Measurements from ENCODE around the gene KIAA0319L. TPM values are rescaled to one million over a fixed set of nuclear protein-coding genes. Genes with fewer than 3 reads are reported as not detected.

Gene KIAA0319L
- total and polyA plus RNA-seq, 2 experiments from 2014 or later, result 16.6 to 28.3 TPM

DNA sequence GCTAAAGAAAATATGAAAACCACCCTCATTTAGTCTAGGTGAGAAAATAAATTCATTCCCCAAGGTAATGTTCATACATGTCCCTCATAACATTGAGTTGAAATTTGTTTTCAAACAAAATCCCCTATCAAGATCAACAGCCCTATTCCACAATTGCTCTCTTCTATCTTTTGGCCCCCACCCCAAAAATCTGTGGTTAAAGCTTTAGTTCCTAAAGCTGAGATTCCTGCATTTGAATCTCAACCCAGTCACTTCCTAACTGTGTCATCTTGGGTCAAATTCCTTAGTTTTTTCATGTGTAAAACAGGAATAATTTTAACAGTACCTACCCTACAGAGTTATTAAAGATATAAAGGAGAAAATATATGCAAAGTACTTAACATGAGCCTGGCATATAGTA lies 22.0 kb downstream of the KIAA0319L start:
- in situ Hi-C loops (cut with MboI), result no loop called here
- H3K4me3 ChIP-seq, result no peak overlapping the region
- no peaks in the 10 kb centered on the region for H3K27me3 ChIP-seq (replicated peaks; ENCODE audit: insufficient read depth)
- H3F3A ChIP-seq (ENCODE audit: insufficient read depth), result peaks cover 28% of the 10 kb centered on the region
- H3K4me2 ChIP-seq (ENCODE audit: unreplicated experiment), result no peak overlapping the region
- no peak for TF ChIP-seq EZH2 (IDR thresholded peaks at IDR 0.05; ENCODE audit: insufficient read depth, poor library complexity, severe bottlenecking)
- no peak for TF ChIP-seq EZH2phosphoT487 (IDR thresholded peaks at IDR 0.05; ENCODE audit: insufficient read depth, low read depth)
- peaks cover 3% of the 10 kb centered on the region; the same call in 1 of the 2 replicates for H4K20me1 ChIP-seq (ENCODE audit: insufficient read depth)
- H3K9ac ChIP-seq, result no peak overlapping the region
- no peaks in the 10 kb centered on the region for H3K9me2 ChIP-seq (ENCODE audit: insufficient read depth)
- no peak overlapping the region for H2AFZ ChIP-seq
- peaks cover 29% of the 10 kb centered on the region; the same call in 1 of the 2 replicates for H3K79me2 ChIP-seq (ENCODE audit: insufficient read depth)
- peaks cover 47% of the 10 kb centered on the region for H3K4me1 ChIP-seq (ENCODE audit: insufficient read depth)
- DNase-seq, result no peak
- peaks cover 4% of the 10 kb centered on the region; the same call in 1 of the 2 replicates for H3K36me3 ChIP-seq (ENCODE audit: low read depth)
- H3K9me3 ChIP-seq (ENCODE audit: low read depth), result no peaks in the 10 kb centered on the region
- H3K27ac ChIP-seq, result no peak overlapping the region

DNA sequence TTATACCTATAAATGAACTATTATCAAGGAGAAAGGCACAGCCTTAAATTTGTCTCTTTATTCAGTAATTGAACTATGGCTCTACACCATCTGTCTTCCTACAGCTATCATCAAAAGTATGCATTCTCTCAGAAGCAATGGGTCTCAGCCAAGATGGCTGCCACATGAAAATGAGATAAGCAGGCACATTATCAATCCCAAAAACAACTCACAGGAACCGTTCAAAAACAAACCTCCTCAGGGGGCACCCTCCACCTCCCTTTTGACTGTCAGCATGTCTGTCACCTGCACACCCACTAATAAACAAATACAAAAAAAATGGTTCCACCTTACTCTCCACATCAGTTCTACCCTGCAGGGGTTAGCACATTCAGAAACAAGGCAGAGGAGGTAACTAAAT lies 23.6 kb downstream of the KIAA0319L start:
- in situ Hi-C loops (cut with MboI), result no loop called here
- no peaks in the 10 kb centered on the region for H3K9me3 ChIP-seq (ENCODE audit: low read depth)

DNA sequence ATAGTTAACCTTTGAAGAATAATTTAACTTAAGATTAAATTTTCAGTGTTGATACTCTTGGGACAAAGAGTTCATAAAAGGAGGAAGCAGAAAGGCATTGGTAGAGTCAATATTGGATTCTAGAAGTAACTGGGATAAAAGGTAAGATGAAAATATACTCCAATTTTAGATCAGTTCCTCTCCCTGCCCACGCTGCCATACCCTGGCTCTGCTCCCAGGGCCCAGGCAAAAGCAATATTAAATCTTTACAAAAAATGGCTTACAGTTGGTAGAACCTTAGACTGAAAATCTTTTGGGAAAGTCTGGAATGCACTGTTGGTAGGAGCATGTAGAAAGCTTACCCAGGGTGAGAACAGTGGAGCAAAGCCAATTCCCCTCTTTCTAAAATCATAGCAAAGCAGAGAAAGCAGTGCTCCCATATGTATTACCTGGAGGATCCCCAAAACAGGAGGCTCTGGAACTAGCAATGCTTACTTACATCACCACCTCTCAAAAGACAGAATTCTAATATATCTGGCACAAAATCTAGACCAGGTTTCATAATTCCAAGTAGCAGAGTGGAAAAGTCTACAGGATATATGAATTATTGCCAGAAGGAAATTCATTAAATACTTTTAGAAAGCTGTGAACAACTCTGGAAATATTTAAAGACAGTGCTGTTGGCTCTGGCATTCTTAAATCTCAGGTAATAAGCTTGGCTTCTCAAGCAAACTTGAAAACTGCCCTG lies 24.5 kb downstream of the KIAA0319L start:
- peak; percentile 35 for DNase-seq
- no peaks in the 10 kb centered on the region for H3K9me2 ChIP-seq (ENCODE audit: insufficient read depth)
- H2AFZ ChIP-seq, result no peak overlapping the region
- H3K4me2 ChIP-seq (ENCODE audit: unreplicated experiment), result peak overlapping the region; percentile 47
- H3K4me1 ChIP-seq (ENCODE audit: insufficient read depth), result peaks cover 21% of the 10 kb centered on the region
- H3K9me3 ChIP-seq (ENCODE audit: low read depth), result no peaks in the 10 kb centered on the region
- peaks cover 29% of the 10 kb centered on the region; the same call in 1 of the 2 replicates for H3K79me2 ChIP-seq (ENCODE audit: insufficient read depth)
- H3F3A ChIP-seq (ENCODE audit: insufficient read depth), result peaks cover 10% of the 10 kb centered on the region
- no peaks in the 10 kb centered on the region for H4K20me1 ChIP-seq (ENCODE audit: insufficient read depth)
- peak overlapping the region; percentile 3; the same call in 1 of the 2 replicates for H3K27ac ChIP-seq
- peaks cover 6% of the 10 kb centered on the region; the same call in 1 of the 2 replicates for H3K36me3 ChIP-seq (ENCODE audit: low read depth)
- in situ Hi-C loops (cut with MboI), result no loop called here
- H3K27me3 ChIP-seq (replicated peaks; ENCODE audit: insufficient read depth), result no peaks in the 10 kb centered on the region
- no peak overlapping the region for H3K9ac ChIP-seq
- WGBS, 2 experiments (ENCODE audit: low coverage in 1 of 2, low lambda C conversion rate in 2 of 2, missing lambda C conversion rate in 2 of 2), result 80 to 85% methylated on average over 1 of the region's 1 CpG
- no peak overlapping the region for H3K4me3 ChIP-seq
- no peak for TF ChIP-seq EZH2phosphoT487 (IDR thresholded peaks at IDR 0.05; ENCODE audit: insufficient read depth, low read depth)
- TF ChIP-seq EZH2 (IDR thresholded peaks at IDR 0.05; ENCODE audit: insufficient read depth, poor library complexity, severe bottlenecking), result no peak

More for the DNA sequence above, 23.6 kb downstream of the KIAA0319L start:
- peaks cover 6% of the 10 kb centered on the region; the same call in 1 of the 2 replicates for H3K36me3 ChIP-seq (ENCODE audit: low read depth)
- peaks cover 11% of the 10 kb centered on the region for H3F3A ChIP-seq (ENCODE audit: insufficient read depth)
- peaks cover 30% of the 10 kb centered on the region for H3K4me1 ChIP-seq (ENCODE audit: insufficient read depth)
- no peak overlapping the region for H3K4me2 ChIP-seq (ENCODE audit: unreplicated experiment)
- no peak for TF ChIP-seq EZH2 (IDR thresholded peaks at IDR 0.05; ENCODE audit: insufficient read depth, poor library complexity, severe bottlenecking)
- no peak for TF ChIP-seq EZH2phosphoT487 (IDR thresholded peaks at IDR 0.05; ENCODE audit: insufficient read depth, low read depth)
- no peaks in the 10 kb centered on the region for H3K9me2 ChIP-seq (ENCODE audit: insufficient read depth)
- H3K79me2 ChIP-seq (ENCODE audit: insufficient read depth), result peaks cover 29% of the 10 kb centered on the region; the same call in 1 of the 2 replicates
- no peaks in the 10 kb centered on the region for H3K27me3 ChIP-seq (replicated peaks; ENCODE audit: insufficient read depth)
- no peaks in the 10 kb centered on the region for H4K20me1 ChIP-seq (ENCODE audit: insufficient read depth)
- no peak overlapping the region for H2AFZ ChIP-seq
- 7 to 8% methylated on average over 1 of the region's 1 CpG for WGBS, 2 experiments (ENCODE audit: low coverage in 1 of 2, low lambda C conversion rate in 2 of 2, missing lambda C conversion rate in 2 of 2)
- DNase-seq, result no peak
- no peak overlapping the region for H3K27ac ChIP-seq
- H3K4me3 ChIP-seq, result no peak overlapping the region
- no peak overlapping the region for H3K9ac ChIP-seq

DNA sequence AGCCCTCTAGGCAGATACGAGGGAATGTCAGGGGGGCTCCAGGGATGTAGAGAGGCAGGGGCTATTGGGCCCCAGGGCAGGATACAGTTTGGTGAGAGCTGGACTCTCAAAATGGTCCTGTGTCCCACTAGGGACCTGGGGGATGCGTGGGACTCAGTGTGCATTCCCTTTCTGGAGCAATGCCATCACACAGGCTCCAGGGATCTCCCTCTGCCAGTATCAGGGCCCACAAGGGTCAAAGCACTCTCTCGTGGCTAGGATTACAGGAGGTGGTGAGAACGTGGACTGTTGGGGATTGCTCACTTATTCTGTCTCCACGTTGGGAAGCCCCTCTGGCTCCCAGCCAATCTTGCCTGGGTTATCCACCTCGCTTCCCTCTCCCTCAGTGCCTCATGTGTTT lies 25.8 kb downstream of the KIAA0319L start:
- H3K79me2 ChIP-seq (ENCODE audit: insufficient read depth), result peaks cover 25% of the 10 kb centered on the region; the same call in 1 of the 2 replicates
- no peak overlapping the region for H3K27ac ChIP-seq
- peaks cover 20% of the 10 kb centered on the region for H3K4me1 ChIP-seq (ENCODE audit: insufficient read depth)
- peaks cover 10% of the 10 kb centered on the region for H3F3A ChIP-seq (ENCODE audit: insufficient read depth)
- H4K20me1 ChIP-seq (ENCODE audit: insufficient read depth), result no peaks in the 10 kb centered on the region
- peaks cover 6% of the 10 kb centered on the region; the same call in 1 of the 2 replicates for H3K36me3 ChIP-seq (ENCODE audit: low read depth)
- in situ Hi-C loops (cut with MboI), result no loop called here
- TF ChIP-seq EZH2 (IDR thresholded peaks at IDR 0.05; ENCODE audit: insufficient read depth, poor library complexity, severe bottlenecking), result no peak
- no peak for TF ChIP-seq EZH2phosphoT487 (IDR thresholded peaks at IDR 0.05; ENCODE audit: insufficient read depth, low read depth)
- H3K4me3 ChIP-seq, result no peak overlapping the region
- no peak overlapping the region for H3K4me2 ChIP-seq (ENCODE audit: unreplicated experiment)
- no peaks in the 10 kb centered on the region for H3K9me3 ChIP-seq (ENCODE audit: low read depth)
- H3K9ac ChIP-seq, result no peak overlapping the region
- H3K9me2 ChIP-seq (ENCODE audit: insufficient read depth), result no peaks in the 10 kb centered on the region
- DNase-seq, result no peak
- H3K27me3 ChIP-seq (replicated peaks; ENCODE audit: insufficient read depth), result no peaks in the 10 kb centered on the region
- H2AFZ ChIP-seq, result no peak overlapping the region
- WGBS, 2 experiments (ENCODE audit: low coverage in 1 of 2, low lambda C conversion rate in 2 of 2, missing lambda C conversion rate in 2 of 2), result 77 to 78% methylated on average over 6 of the region's 6 CpGs
